HG03460 (cell line): ENCODE results near the gene CPSF4L.

Source experiments
- ATAC-seq: cut with Tn5 transposase; IDR thresholded peaks from one replicate; pipeline ENCODE4 v1.9.1; 2021; ENCODE audit not compliant: unreplicated experiment

The CPSF4L gene

DNA sequence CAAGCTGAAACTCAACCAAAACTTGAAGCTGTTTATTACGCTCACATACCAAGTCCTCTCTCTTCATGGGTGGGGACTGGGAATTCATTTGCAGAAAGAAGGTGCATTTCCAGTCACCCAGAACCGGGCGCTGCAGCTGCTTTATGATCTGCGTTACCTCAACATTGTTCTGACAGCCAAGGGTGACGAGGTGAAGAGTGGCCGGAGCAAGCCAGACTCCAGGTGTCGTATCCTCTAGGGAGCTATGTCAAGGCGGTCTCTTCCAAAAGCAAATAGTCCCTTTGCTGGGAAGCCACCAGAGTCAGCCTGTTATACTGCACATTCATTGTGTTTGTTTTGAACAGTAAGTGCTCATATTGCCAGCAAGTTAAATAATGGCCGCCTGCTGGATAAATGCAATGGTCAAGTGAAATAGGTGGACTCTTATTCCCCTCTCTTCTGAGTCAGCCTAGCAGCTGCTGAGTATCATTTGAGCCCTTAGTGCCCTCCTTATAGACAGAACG, 56.2 kb downstream of the CPSF4L start:
- no peak for ATAC-seq

- ATAC-seq, result no peak
These were observed 57.7 kb downstream of the CPSF4L start for GRCh38 chr17:73203788-73204479.

DNA sequence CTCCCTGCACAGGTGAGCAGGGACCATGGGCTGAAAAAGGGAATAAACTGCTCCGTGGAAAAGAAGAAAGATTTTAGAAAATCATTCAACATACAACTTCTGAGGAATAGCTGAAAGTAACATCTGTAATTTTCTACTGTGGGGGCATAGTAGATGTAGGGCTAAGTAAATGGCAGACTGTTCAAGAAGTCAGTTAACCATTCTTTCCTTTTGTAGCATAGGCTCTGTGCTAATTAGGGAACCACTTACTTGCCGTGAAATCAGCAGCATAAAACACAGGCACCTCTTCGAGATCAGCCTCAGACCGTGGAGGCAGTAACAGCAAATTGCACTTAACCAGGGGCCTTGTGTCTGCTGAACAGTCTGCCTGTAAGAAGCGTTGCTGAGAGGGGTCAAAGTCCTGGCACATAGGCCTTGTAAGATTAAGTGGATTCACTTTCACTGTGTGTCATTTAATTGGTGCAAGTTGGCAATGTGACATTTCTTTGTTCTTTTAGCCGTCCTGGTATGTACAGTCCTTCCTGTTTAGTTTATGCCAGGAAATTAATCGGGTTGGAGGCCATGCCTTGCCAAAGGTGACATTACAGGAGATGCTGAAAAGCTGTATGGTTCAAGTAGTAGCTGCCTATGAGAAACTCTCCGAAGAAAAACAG, 58.4 kb downstream of the CPSF4L start:
- ATAC-seq, result no peak

- ATAC-seq, result no peak
These were observed 60.2 kb downstream of the CPSF4L start for GRCh38 chr17:73201215-73202069.

DNA sequence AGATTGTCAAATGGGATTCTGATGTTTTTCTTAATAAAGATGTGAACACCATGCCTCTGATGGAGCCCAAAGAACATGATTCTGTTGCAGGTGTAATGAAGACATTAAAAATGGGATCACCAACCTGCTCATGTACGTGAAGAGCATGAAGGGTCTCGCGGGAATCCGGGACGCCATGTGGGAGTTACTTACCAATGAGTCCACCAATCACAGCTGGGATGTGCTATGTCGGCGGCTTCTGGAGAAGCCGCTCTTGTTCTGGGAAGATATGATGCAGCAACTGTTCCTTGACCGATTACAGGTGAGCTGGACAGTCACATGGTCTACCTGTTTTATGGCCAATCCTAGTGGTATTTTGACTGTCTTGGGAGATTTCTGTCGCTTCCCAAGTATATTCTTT, 61.2 kb downstream of the CPSF4L start:
- ATAC-seq, result no peak

- no peak for ATAC-seq
These were observed 61.8 kb downstream of the CPSF4L start for GRCh38 chr17:73199751-73200317.

GRCh38 chr17:73198930-73199260, 62.8 kb downstream of the CPSF4L start:
- no peak for ATAC-seq
